ENCODE data around the gene SLIT3.

SLIT3 gene

GRCh38 chr5:169013846-169014245 is 287.1 kb downstream of the SLIT3 start:
- TF ChIP-seq, protein P1, sequence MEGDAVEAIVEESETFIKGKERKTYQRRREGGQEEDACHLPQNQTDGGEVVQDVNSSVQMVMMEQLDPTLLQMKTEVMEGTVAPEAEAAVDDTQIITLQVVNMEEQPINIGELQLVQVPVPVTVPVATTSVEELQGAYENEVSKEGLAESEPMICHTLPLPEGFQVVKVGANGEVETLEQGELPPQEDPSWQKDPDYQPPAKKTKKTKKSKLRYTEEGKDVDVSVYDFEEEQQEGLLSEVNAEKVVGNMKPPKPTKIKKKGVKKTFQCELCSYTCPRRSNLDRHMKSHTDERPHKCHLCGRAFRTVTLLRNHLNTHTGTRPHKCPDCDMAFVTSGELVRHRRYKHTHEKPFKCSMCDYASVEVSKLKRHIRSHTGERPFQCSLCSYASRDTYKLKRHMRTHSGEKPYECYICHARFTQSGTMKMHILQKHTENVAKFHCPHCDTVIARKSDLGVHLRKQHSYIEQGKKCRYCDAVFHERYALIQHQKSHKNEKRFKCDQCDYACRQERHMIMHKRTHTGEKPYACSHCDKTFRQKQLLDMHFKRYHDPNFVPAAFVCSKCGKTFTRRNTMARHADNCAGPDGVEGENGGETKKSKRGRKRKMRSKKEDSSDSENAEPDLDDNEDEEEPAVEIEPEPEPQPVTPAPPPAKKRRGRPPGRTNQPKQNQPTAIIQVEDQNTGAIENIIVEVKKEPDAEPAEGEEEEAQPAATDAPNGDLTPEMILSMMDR (conservative IDR thresholded peaks at IDR 0.05; ENCODE audit: low read depth, low read length) = no peak
- DNase-seq (ENCODE audit: low read depth) = no peak
- H3K4me3 ChIP-seq (ENCODE audit: low read depth, low read length) = no peak overlapping the region

GRCh38 chr5:169013208-169013728 is 287.7 kb downstream of the SLIT3 start:
- TF ChIP-seq, protein P1 (conservative IDR thresholded peaks at IDR 0.05; ENCODE audit: low read depth, low read length) = no peak
- no peak for DNase-seq (ENCODE audit: low read depth)
- no peak overlapping the region for H3K4me3 ChIP-seq (ENCODE audit: low read depth, low read length)

DNA sequence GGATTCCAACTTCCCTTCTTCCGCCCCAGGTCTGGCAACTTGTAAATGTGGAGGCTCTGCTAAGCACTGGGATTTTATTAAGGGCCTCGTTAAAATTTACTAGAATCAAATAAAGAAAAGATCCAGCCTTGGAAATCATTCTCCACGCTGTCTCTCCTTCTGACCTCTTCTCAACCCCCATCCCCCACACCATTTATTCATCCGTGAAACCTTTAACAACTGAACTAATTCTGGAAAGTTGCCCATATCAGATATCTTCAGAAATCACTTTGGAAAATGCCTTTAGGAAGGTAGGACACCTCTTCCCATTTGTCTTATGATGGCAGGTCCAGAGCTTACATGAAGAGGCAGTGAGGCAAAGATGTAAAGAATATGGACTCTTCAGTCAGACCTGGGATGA is 288.5 kb downstream of the SLIT3 start:
- TF ChIP-seq, protein P1 (conservative IDR thresholded peaks at IDR 0.05; ENCODE audit: low read depth, low read length) = no peak
- no peak overlapping the region for H3K4me3 ChIP-seq (ENCODE audit: low read depth, low read length)
- DNase-seq (ENCODE audit: low read depth) = no peak

GRCh38 chr5:169011451-169011850 is 289.5 kb downstream of the SLIT3 start:
- TF ChIP-seq, protein P1 (conservative IDR thresholded peaks at IDR 0.05; ENCODE audit: low read depth, low read length) = no peak
- no peak overlapping the region for H3K4me3 ChIP-seq (ENCODE audit: low read depth, low read length)
- DNase-seq (ENCODE audit: low read depth) = no peak

GRCh38 chr5:169011009-169011408 is 289.9 kb downstream of the SLIT3 start:
- no peak for DNase-seq (ENCODE audit: low read depth)
- TF ChIP-seq, protein P1 (conservative IDR thresholded peaks at IDR 0.05; ENCODE audit: low read depth, low read length) = no peak
- H3K4me3 ChIP-seq (ENCODE audit: low read depth, low read length) = no peak overlapping the region

DNA sequence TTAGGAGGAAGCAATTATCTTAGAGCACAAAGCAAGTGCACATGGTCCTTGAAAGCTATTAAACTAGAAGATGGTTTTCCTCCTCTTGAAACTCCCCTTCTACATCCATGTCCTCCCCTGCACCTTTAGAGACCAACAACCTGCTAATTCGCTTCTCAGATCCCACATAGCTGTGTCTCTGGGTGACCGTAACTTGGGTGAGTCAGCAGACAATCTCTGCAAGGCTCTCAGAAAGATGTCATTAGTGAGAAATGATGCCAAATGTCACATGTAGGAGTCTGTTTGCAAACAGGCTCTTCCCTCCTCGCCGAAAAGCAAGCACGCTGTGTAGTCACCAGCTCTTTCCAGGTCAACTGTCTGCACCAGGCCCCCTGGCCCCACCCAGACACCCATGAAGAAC is 291.8 kb downstream of the SLIT3 start:
- DNase-seq (ENCODE audit: low read depth) = no peak

More for the DNA sequence above, 291.8 kb downstream of the SLIT3 start:
- no peak overlapping the region for H3K4me3 ChIP-seq (ENCODE audit: low read depth, low read length)
- TF ChIP-seq, protein P1 (conservative IDR thresholded peaks at IDR 0.05; ENCODE audit: low read depth, low read length) = no peak
